Activated B cell treated with CpG ODN at 0.5 μM for 24 hours (primary cell): ENCODE results near the gene CLIP3. TPM values are rescaled to one million over a fixed set of nuclear protein-coding genes. Genes with fewer than 3 reads are reported as not detected.

Source experiments
- ATAC-seq: fragments of 200-7000 bp; cut with Tn5 transposase; one replicate; pipeline ENCODE4 v1.10.0; 2021; ENCODE audit warnings: low read depth, mild to moderate bottlenecking, moderate library complexity
- CTCF ChIA-PET: fragments of 350-600 bp; sonication (Branson Sonifier 250); formaldehyde crosslinking; loops from one replicate; lab custom pipeline; 2021; ENCODE audit warnings: antibody characterized with exemption; lab: Charles Lee
- POLR2A ChIA-PET: fragments of 350-600 bp; sonication (Branson Sonifier 250); formaldehyde crosslinking; loops from one replicate; lab custom pipeline; 2021; ENCODE audit warnings: antibody characterized with exemption; lab: Charles Lee
- DNase-seq: peaks from one replicate; pipeline ENCODE4 v3.0.0; 2022
- H3K27ac Mint-ChIP-seq: one replicate; pipeline ENCODE4 v1.8.0; 2020; ENCODE audit warnings: mixed read lengths
- H3K27me3 Mint-ChIP-seq: one replicate; pipeline ENCODE4 v1.8.0; 2021; ENCODE audit warnings: mixed read lengths
- H3K36me3 Mint-ChIP-seq: one replicate; pipeline ENCODE4 v1.8.0; 2021; ENCODE audit warnings: low read depth, mixed read lengths
- H3K4me1 Mint-ChIP-seq: one replicate; pipeline ENCODE4 v1.8.0; 2021; ENCODE audit warnings: mixed read lengths
- H3K4me3 Mint-ChIP-seq: one replicate; pipeline ENCODE4 v1.8.0; 2020; ENCODE audit warnings: mild to moderate bottlenecking, mixed read lengths
- H3K9me3 Mint-ChIP-seq: one replicate; pipeline ENCODE4 v1.8.0; 2020; ENCODE audit warnings: mixed read lengths
- CTCF ChIP-seq: fragments of 200-600 bp; IDR thresholded peaks from one replicate; pipeline ENCODE4 v1.8.0; 2022; ENCODE audit warnings: antibody characterized with exemption, mild to moderate bottlenecking
- intact Hi-C: fragments of 100-400 bp; cut with micrococcal nuclease; formaldehyde crosslinking; loops from one replicate; pipeline ENCODE4 v1.15.1; 2024
- total RNA-seq: library from RNA; stranded (reverse); gene quantifications from 2 replicates; pipeline ENCODE4 v1.2.3, GENCODE V29; 2022

The CLIP3 gene
- total RNA-seq, 1 donor from 2014 or later: 0.62 TPM

- no peak for ATAC-seq
- Mint-ChIP-seq H3K9me3 (no peaks in the 10 kb centered on the region), H3K4me1 (peaks cover 23% of the 10 kb centered on the region), H3K4me3 (no peak overlapping the region), H3K27me3 (peaks cover 3% of the 10 kb centered on the region), H3K36me3 (no peaks in the 10 kb centered on the region), H3K27ac (no peak overlapping the region)
- no peak for TF ChIP-seq CTCF
- ChIA-PET CTCF (interaction anchor here (0.6 to 1.6 kb wide), 2 partner anchors 32 to 921 kb away, joined by 3 to 4 read pairs; no protein-coding TSS in a partner anchor), POLR2A (no interaction called here)
- no peak for DNase-seq
- intact Hi-C loops: no loop called here
Observed at GRCh38 chr19:35990771-35991730, 41.6 kb downstream of the CLIP3 start.

GRCh38 chr19:35990156-35990555, 42.5 kb downstream of the CLIP3 start:
- intact Hi-C loops: no loop called here
- H3K27ac Mint-ChIP-seq: no peak overlapping the region
- ChIA-PET POLR2A (no interaction called here), CTCF (no interaction called here)
- no peak for DNase-seq
- peaks cover 18% of the 10 kb centered on the region for H3K4me1 Mint-ChIP-seq
- no peak for TF ChIP-seq CTCF
- ATAC-seq: no peak
- no peak overlapping the region for H3K4me3 Mint-ChIP-seq
- H3K9me3 Mint-ChIP-seq: no peaks in the 10 kb centered on the region
- peaks cover 5% of the 10 kb centered on the region for H3K27me3 Mint-ChIP-seq
- H3K36me3 Mint-ChIP-seq: no peaks in the 10 kb centered on the region

- Mint-ChIP-seq H3K36me3 (no peaks in the 10 kb centered on the region), H3K27me3 (peaks cover 15% of the 10 kb centered on the region), H3K4me1 (peaks cover 10% of the 10 kb centered on the region), H3K4me3 (no peak overlapping the region), H3K27ac (no peak overlapping the region), H3K9me3 (no peaks in the 10 kb centered on the region)
- CTCF ChIA-PET: no interaction called here
- ATAC-seq (no peak), DNase-seq (no peak)
- POLR2A ChIA-PET: interaction anchor here (0.7 kb wide), 1 partner anchor 28 kb away, joined by 6 read pairs; no protein-coding TSS in a partner anchor
- intact Hi-C loops: no loop called here
- TF ChIP-seq CTCF: no peak
Observed at GRCh38 chr19:35988824-35989223, 43.8 kb downstream of the CLIP3 start.

GRCh38 chr19:35987571-35987896, 45.1 kb downstream of the CLIP3 start:
- DNase-seq (no peak), ATAC-seq (no peak)
- H3K4me1 Mint-ChIP-seq: peaks cover 8% of the 10 kb centered on the region
- ChIA-PET CTCF (no interaction called here), POLR2A (interaction anchor here (0.7 kb wide), 1 partner anchor 58 kb away, joined by 5 read pairs; no protein-coding TSS in a partner anchor)
- intact Hi-C loops: loop anchor here (2.0 kb wide), 1 partner anchor 67 kb away; the partner anchor contains the start of genes THAP8 and WDR62
- no peak for TF ChIP-seq CTCF
- no peaks in the 10 kb centered on the region for H3K9me3 Mint-ChIP-seq
- H3K27me3 Mint-ChIP-seq: peaks cover 25% of the 10 kb centered on the region
- H3K27ac Mint-ChIP-seq: no peak overlapping the region
- H3K36me3 Mint-ChIP-seq: no peaks in the 10 kb centered on the region
- H3K4me3 Mint-ChIP-seq: peak overlapping the region; percentile 91
